HG02852 (cell line): Measurements from ENCODE around the gene ESRRG.

Experiments
- ATAC-seq: cut with Tn5 transposase; IDR thresholded peaks from one replicate; pipeline ENCODE4 v1.9.1; 2021; ENCODE audit warnings: mild to moderate bottlenecking, moderate library complexity; ENCODE audit not compliant: unreplicated experiment

The ESRRG gene

DNA sequence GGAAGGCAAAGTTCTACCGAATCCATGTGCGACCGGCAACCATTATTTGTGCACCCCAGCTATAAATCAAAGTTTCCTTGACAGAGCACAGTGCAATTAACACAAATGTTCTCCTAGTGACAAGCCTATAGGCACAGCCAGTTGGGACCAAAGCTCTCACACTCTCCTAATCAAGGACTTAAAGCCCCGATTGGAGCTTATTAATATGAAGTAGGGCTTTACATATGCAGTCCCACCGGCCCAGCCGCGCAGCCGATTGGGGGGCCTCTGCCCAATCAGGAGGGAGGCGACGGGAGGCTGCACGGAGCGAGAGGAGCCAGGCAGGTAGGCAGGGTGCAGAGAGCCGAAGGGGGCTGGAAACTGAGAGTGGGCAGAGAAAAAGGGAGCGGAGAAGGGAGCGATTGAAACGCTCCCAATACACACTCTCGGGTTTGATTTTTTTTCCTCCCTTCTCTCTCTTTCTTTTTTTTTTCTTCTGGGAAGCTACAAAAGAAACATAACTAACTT is at the start of gene ESRRG:
TSS of gene ESRRG (minus strand) at position 156 of the 507 bp plus-strand sequence. CDS start at position 26, 130 bp downstream.
- ATAC-seq = peak; percentile 42

- no peak for ATAC-seq
These were observed 48.7 kb upstream of the ESRRG start for GRCh38 chr1:216771922-216772321.

GRCh38 chr1:216766633-216767327 is 43.6 kb upstream of the ESRRG start:
- ATAC-seq = no peak

GRCh38 chr1:216765346-216766300 is 42.4 kb upstream of the ESRRG start:
- no peak for ATAC-seq

DNA sequence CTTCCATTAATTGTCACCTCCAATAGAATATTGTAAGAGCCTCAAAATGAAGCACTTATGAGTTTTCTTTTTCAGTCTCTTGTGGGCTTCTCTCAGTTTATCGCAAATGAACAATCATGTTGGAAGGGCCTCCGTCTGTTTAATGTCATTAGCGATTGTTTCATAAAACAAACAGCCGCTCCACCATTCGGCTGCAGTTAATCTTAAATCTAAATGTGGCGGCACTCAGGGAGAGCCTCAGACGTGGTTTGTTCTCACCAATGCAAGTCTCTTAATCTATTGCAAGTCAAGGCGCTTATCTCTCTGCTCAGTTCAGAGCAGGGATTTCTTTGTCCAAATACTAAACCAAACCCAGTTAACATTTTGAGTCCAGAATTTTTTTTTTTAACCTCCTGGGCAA is 34.9 kb upstream of the ESRRG start:
- no peak for ATAC-seq

DNA sequence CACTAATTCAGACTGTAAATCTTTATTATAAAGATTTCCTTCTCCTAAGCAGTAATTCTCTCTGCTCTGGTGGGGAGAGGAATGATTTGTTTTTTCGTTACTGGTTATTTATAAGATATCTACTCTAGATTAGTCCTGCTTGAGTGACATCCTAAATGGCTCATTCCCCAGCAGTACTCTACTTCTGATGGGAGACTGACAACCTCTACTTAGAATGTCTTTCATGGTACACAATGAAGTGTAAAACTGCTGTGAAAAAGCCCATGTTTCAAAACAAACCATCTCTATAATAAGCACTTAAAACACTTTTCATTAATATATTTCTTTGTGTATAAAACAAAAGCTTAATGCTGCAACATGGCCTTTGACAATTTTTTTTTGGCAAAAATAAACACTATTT is 33.9 kb upstream of the ESRRG start:
- no peak for ATAC-seq

- no peak for ATAC-seq
These were observed 27.7 kb upstream of the ESRRG start for GRCh38 chr1:216750961-216751360.

GRCh38 chr1:216750031-216750627 is 26.9 kb upstream of the ESRRG start:
- peak; percentile 79 for ATAC-seq

- ATAC-seq = no peak
These were observed 26.0 kb upstream of the ESRRG start for GRCh38 chr1:216749232-216749631.

DNA sequence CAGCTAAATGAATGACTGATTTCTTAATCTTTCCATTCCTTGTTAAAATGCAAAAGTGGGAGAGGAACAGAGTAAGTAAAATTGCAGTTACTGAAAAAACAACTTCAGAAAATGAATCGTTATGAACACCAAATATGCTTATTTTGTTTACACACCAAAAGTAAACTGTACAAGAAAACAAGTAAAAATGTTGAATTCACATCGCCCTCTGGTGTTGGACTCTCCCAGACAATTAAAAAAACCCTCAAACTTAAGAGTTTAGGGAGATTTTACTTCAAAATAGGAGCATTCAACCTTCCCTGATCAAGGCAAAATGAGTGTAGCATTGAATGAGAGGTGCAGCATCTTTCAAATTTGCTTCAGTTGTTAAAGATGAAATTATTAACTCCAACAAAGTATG is 19.4 kb upstream of the ESRRG start:
- ATAC-seq = no peak

GRCh38 chr1:216740331-216740730 is 17.1 kb upstream of the ESRRG start:
- no peak for ATAC-seq

DNA sequence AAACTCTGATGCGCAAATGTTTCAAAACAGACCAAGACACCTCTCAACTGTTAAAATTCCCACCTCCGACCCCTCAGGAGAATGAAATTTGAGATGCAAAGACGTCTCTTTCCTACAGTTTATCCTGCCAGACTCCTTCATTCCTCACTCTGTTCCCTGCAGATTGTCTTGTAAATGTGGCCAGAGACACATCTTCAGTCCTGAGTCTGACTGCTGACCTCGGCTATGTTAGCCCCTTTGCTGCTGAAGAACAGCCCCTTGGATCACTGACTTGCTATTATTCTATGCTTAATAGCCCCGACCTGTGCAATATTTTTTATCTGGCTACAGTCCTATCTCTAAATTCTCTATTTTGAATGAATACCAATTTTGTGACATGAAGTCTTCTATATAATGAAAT is 16.6 kb upstream of the ESRRG start:
- no peak for ATAC-seq

DNA sequence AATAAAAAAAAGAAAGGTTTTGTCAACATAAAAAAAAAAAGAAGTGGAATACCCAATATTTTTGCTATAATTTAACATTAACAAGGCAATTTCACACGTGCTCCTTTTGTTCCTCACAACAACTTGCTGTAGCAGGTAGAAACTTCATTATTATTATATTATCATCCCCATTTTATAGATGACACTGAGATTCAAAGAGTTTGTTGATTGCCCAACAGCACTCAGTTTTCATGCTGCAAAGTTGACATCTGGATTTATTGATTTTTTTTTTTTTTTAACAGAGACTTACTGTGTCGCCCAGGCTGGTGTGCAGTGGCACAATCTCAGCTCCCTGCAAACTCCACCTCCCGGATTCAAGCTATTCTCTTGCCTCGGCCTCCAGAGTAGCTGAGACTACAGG is 8.9 kb upstream of the ESRRG start:
- no peak for ATAC-seq

DNA sequence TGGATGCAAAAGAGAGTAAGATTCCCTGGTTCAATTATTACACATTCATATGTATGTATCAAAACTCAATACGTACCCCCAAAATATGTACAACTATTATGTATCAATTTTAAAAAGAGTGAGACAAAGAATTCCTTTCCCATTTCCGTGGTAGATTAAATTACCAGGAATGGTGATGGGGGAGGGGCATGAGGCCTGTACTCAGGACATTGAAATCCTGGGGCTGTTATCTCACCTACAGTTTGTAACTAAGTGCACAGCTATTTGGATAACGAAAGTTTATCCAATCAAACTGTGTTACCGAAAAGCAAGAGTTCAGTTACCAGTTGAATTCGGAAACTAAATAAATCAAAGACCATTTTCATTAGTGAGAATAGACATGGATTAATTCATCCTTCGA is 8.3 kb upstream of the ESRRG start:
- ATAC-seq = no peak

DNA sequence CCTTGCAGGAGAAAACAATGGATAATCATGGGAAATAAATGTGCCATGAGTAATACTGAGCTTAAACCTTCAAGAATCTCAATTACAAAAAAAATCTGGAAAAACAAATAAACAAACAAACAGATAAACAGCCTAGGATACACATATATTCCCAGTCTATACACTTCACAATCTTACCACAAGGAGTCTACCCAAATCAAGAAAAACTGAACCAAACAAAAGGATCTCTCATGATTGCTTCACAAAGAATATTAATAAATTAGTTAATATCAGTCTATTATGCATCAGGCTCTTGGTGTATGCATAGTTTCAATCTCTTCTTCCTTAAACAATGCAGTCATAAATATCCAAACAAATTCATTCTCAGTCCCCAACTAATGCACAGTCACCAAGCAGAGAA is 3.2 kb upstream of the ESRRG start:
- ATAC-seq = no peak

DNA sequence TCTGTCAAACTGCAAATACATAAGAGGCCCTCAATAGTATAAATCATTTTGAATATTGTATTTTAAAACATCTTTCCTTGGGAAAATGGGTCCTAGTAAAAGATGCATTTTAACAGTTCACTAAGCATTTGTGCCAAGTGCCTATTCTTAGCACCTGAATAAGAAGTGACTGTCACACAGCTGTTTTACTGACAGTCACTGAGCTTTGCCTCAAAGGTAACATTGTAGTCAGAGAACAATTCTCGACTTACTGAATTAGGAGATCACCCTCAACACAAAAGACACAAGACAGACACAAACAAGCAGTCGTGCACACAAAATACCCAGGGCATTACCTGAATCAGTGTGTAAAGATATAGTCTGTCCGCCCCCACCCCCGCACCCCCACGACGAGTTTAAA is 408 bp downstream of the ESRRG start:
- ATAC-seq = no peak

DNA sequence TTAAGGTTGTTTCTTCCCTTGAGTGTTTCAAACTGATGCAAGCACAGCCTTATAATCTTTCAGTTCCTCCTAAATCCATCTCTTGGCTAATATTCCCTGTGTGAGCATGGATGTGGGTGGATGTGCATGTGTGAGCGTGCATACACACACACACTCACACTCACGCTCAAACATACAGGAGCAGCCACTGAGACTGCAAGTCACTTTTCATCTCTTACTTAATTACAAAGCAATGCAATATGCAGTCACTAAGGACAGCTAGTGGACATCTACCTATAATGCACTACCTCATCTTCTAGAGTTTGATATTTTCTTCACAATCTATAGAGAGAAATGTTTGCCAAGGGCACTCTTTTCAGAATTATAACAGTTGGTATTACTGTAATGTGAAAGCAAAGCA is 1.4 kb downstream of the ESRRG start:
- no peak for ATAC-seq

- no peak for ATAC-seq
These were observed 2.2 kb downstream of the ESRRG start for GRCh38 chr1:216721062-216721461.

GRCh38 chr1:216711712-216712111 is 11.5 kb downstream of the ESRRG start:
- no peak for ATAC-seq

DNA sequence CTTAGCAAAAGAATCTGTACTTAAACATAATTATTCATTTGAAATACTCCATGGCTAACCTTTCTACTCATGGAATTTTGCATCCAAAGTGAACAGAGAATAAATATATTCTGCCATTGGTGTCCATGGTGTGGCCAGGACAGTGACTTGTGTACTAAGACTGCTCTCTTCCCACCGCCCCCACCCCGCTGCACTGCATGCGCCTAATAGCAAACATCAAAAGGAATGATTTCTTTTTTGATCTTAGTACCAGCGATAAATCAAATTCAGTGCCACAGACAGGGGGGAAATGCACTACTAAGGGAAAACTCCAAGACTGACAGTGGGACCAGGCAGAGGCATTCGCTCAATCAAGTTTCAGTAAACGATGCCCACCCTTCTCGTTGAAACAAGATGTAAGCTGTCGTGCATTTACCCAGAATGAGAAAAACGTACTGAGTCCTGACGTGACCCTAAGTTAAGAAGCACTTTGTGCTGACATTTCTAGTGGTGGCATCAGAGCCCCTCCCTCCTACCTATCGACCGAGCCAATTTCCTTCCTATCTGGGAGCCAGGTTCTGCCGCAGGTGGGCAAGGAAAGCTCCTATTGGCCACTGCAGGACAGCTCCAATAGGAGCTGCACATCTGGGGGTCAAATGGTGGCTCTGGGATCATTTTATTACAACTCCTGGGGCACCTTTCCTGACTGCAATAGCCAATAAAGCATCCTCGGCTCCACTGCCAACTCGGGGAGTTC is 12.5 kb downstream of the ESRRG start:
- ATAC-seq = no peak

DNA sequence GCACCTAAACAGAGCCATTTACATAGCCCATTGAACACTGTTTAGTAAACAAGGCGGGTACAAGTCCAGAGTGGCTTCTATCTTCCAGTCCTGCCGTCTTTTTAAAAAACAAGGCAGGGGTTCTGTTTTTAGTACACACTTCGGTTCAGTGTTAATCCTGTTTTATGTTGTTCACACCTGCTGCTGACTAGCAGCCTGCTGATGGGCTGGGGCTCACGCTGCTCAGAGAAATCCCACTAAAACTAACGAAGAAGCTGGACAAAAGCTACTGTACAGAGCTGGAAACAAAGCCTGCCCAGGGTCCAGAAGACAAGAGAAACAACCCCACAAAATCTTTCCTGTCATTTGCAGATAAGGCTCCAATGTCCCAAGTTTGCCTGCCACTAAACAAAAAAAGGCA is 13.2 kb downstream of the ESRRG start:
- no peak for ATAC-seq
